Measurements from ENCODE around the gene ST7. TPM values are rescaled to one million over a fixed set of nuclear protein-coding genes. Genes with fewer than 3 reads are reported as not detected.

The ST7 gene
- total RNA-seq, 2 experiments from 2014 or later = 4.6 to 5.6 TPM

GRCh38 chr7:117278040-117278439 is 324.7 kb downstream of the ST7 start:
- ATAC-seq (ENCODE audit: low read depth) (no peak), DNase-seq (no peak)
- Mint-ChIP-seq H3K27ac (no peak overlapping the region), H3K27me3 (no peaks in the 10 kb centered on the region), H3K4me1 (no peaks in the 10 kb centered on the region), H3K9me3 (no peaks in the 10 kb centered on the region), H3K4me3 (no peak overlapping the region), H3K36me3 (no peaks in the 10 kb centered on the region)
- POLR2A ChIA-PET = no interaction called here

GRCh38 chr7:117279203-117279602 is 325.9 kb downstream of the ST7 start:
- Mint-ChIP-seq H3K9me3 (no peaks in the 10 kb centered on the region), H3K4me3 (no peak overlapping the region), H3K36me3 (no peaks in the 10 kb centered on the region), H3K27me3 (no peaks in the 10 kb centered on the region), H3K27ac (no peak overlapping the region), H3K4me1 (no peaks in the 10 kb centered on the region)
- DNase-seq (no peak), ATAC-seq (ENCODE audit: low read depth) (no peak)
- POLR2A ChIA-PET = no interaction called here

Small RNA genes lying within 50 kb of the gene (microRNA-seq; reads per million reads assigned to microRNA genes)
- not detected for gene MIR6132

Other genes starting within 250 kb of the ST7 start
- 100 to 1,000 TPM; 131 to 135 TPM for gene CAPZA2, start 90.9 kb upstream of the ST7 start, total RNA-seq